Putamen (tissue), 1 donor: ENCODE measurements around the gene SLC22A31.
A peak's percentile ranks its signal among the peaks of the same experiment; 100 is the strongest.
"Not testable (repeated sequence)": the region's sequence is repeated elsewhere in the genome, so short reads cannot be mapped to it uniquely, and the experiment has no call there.

Experiments used
- DNase-seq: peaks from one replicate; pipeline ENCODE4 v3.0.0-alpha.2; 2016; ENCODE audit warnings: low spot score

SLC22A31 gene

GRCh38 chr16:89200124-89200849, at the start of gene SLC22A31:
Gene SLC22A31, minus strand, starts transcription at chr16:89200537. Its CDS starts 36 bp downstream, at chr16:89200501.
- no peak for DNase-seq

DNA sequence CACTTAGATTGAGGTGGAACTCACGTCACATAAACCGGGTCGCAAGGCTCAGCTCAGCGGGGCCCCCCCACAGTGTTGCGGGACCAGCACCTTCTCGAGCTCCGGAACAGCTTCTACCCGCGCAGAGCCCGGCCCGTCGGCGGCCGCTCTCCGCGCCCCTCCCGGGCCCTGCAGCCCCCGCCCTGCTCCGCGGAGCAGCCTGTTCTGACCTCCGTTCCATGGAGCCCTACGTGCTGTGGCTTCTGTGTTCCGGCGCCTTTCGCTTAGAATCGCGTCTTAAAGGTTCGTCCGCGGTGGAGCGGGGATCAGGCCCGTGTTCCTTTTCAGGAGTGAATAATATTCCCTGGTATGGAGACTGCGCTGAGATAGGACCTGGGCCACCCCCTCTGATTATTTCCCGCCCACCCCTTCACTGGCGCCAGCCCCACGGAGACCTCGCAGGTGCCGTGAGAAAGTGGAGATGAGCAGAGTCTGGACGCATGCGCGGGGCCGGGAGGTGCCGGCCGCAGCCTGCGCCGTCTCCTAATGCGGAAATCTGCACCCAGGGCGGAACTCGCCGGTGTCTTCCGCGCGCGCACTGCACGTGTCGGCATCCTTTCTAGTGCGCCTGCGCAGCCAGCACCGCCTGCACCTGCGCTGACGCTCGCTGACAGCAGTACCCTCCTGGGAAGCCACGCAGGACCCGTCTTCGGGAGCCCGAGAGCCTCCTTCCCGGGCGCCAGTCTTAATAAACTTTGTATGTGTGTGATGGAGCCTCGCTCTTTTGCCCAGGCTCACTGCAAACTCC, 48.1 kb upstream of the SLC22A31 start:
- no peak for DNase-seq

- DNase-seq, result not testable (repeated sequence)
Observed at GRCh38 chr16:89247734-89248075, 47.4 kb upstream of the SLC22A31 start.

DNA sequence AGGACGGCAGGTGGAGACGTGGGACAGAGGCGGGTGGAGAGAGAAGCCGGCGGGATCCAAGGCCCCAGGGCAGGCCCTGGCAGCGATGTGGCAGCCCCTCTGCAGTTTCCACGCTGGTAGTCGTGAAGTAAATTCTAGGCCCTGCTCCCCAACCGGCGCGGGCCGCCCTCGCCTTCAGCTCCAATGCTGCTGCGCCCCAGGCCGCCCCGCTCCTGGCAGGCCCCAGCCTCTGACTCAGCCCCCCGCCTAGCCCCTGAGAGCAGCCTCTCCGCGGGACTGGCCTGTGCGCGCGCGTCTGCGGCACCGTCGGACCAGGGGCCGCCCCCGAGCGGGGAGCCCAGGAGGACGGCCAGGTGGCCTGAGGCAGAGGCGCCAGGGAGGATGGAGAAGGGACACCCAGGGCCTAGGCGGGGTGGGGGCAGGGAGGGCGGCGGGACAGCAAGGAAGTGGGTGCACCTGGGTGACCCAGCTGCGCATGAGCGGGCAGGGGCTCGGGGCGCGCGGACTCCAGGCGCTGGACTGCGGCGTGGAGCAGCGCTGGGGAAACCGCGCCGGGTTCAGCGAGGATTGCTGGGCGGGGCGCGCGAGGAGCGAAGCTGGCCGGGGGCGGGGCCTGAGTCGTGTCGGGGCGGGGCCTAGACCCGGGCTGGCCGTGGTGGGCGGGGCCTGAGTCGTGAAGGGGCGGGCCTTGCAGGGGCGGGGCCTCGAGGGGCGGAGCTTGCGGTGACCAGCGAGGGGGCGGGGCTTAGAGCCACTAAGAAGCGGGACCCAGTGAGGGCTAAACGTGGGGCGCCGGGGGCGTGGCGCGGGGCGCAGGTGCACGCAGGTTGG, 46.8 kb upstream of the SLC22A31 start:
- peak; percentile 77 for DNase-seq

- no peak for DNase-seq
Observed at GRCh38 chr16:89246383-89246902, 46.1 kb upstream of the SLC22A31 start.

- no peak for DNase-seq
Observed at GRCh38 chr16:89244754-89245153, 44.4 kb upstream of the SLC22A31 start.

GRCh38 chr16:89244264-89244663, 43.9 kb upstream of the SLC22A31 start:
- not testable (repeated sequence) for DNase-seq

- DNase-seq, result no peak
Observed at GRCh38 chr16:89243664-89244063, 43.3 kb upstream of the SLC22A31 start.

DNA sequence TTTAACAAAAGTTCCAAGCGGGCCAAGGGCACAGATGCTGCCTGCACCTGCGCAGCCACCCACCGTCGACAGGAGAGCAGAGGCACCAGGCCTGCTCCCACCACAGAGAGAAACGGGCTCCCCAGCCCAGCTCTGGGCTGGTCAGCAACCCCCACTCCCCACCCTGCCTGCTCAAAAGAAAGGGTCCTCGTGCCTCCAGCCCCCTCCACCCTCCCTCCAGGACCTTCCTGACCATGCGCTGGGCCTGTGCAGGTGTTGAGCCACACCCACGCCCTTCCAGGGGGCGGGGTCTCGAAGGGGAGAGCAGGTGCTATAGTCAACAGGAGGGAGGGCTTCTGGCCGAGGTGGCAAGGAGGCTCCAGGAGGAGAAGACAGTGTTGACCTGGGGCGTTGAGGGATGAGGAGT, 42.5 kb upstream of the SLC22A31 start:
- no peak for DNase-seq

DNA sequence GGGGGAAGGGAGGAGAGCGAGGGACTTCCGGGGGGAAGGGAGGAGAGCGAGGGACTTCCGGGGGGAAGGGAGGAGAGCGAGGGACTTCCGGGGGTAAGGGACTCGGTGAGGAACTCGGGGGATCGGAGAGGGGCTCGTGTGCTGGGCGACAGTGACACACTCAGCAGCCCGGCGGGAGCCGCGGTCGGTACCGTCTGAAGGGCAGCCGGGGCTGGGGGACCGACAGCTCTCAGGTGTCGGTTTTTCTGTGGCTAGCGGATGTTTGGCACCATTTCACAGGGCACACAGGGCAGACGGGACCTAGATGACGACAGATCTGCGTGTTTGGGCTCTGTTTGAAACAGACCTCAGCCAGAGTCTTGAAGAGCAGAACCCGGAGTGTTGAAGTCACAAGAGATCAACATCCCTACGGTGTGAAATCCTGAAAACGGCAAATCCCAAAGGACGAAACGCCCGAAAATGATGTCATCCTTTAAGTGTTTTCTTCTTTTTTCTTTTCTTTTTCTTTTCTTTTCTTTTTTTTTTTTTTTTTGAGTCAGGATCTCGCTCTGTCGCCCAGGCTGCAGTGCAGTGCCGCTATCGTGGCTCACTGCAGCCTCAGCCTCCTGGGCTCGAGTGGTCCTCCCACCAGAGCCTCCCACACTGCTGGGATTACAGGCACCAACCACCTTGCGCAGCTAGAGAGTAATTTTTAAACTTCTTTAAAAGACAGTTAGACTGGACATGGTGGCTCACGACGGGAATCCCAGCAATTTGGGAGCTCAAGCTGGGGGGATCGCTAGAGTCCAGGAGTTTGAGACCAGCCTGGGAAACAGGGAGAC, 41.1 kb upstream of the SLC22A31 start:
- peak; percentile 74 for DNase-seq

DNA sequence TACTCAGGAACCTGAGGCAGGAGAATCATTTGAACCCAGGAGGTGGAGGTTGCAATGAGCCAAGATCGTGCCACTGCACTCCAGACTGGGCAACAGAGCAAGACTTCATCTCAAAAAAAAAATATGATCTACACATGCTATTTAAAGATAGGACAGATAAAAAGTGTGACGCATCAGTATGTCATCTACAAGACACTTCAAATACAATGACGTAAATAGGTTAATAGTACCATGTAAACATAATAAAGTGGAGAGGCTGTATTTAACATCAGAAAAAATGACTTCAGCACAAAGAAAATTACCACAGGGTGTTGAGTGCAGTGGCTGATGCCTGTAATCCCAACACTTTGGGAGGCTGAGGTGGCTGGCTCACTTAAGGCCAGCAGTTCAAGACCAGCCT, 37.4 kb upstream of the SLC22A31 start:
- no peak for DNase-seq

- no peak for DNase-seq
Observed at GRCh38 chr16:89233678-89234490, 33.5 kb upstream of the SLC22A31 start.

DNA sequence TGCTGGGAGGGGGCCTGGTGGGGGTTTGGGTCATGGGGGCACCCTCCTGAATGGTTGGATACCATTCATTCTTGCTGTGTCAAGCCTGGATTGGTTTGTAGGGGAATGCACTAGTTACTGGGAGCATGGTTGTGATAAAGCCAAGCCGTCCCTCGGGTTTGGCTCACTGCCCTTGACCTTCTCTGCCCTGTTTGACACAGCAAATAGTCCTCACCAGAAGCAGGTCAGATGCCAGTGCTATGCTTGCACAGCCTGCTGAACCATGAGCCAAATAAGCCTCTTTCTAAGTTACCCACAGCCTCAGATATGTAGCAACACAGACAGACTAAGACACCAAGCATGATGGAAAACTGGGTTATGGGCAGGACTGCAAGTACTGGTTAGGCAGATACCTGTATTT, 31.8 kb upstream of the SLC22A31 start:
- DNase-seq, result no peak

DNA sequence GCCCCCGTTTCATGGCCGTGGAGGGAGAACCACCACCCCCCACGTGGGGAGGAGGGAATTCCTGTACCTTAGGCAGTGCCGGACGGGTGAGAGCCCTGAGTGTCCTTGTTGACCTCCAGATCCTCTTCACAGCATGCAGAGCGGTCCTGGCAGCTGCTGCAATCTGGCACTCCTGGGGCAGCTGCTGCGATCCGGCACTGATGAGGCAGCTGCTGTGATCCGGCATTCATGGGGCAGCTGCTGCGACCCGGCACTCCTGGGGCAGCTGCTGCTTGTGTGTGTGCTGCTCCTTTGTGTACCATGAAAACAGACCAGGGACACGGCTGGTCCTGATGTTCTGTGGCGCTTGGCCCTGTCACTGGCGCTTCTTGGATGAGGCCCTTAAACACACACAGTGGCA, 29.9 kb upstream of the SLC22A31 start:
- DNase-seq, result no peak

- DNase-seq, result no peak
Observed at GRCh38 chr16:89224665-89225064, 24.3 kb upstream of the SLC22A31 start.

- no peak for DNase-seq
Observed at GRCh38 chr16:89222931-89223330, 22.6 kb upstream of the SLC22A31 start.

DNA sequence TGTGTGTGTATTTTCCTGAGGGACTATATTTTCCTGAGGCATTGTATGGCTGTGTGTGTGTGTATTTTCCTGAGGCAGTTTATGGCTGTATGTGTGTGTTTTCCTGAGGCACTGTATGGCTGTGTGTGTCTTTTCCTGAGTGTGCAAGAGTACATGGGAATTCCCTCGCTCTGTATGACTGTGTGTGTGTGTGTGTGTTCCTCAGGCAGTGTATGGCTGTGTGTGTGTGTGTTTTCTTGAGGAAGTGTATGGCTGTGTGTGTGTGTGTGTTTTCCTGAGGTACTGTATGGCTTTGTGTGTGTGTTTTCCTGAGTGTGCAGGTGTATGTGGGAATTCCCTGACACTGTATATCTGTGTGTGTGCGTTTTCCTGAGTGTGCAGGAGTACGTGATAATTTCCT, 21.3 kb upstream of the SLC22A31 start:
- DNase-seq, result no peak

DNA sequence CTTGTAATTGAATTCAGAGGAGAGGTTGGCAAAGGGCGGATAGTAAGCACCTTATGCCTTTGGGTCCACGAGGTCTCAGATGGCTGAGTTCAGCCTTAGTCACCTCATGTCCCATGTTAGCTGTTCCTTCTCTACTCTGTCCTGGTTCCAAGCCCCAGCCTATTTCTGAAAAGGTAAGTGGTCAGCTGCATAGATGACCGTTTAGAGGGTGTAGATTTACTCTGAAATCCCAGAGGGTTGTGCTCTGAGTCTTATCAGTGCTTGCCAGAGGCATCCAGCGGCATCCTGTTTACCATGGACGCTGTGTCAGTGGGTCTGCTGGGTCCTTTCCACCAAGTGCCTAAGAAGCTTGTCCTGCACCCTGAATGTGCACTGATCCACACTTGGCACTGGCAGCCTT, 19.0 kb upstream of the SLC22A31 start:
- DNase-seq, result no peak

DNA sequence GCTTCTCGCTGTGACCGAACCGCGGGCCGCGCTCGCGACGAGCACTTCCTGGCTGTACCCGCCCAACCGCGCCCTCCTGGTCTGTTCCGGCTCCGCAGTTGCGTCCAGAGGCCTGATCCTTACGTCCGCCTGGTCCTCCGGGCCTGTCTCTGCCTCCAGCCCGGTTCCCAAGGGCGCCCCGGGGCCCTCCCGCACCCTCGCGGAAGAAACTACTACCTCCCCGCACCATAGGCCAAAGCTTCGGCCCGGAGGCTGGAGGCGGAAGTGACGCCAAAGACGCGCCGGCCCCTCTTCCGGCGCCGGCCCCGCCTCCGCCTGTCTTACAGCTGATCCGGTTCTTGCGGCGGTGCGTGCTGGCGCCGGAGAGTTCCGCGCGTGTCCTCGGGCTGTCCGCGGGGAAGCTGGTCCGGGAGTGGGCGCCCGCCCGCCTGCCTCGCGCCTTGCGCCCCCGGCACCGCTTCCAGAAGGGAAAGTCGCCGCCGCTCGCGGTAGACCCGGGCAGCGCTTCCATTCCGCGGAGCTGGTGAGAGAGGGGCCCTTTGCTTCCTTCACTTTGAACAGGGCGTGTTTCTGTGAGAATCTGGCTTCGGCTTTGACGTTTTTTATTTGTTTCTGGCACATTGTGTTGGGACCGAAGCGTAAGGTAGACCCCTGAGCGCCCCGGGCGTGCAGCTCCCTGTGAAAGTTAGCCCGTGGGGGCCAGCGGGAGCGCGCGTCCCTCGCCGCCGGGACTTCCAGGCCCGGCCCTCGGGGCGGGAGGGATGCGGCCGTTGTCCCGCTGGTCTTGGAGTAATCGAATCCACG, 17.3 kb upstream of the SLC22A31 start, which contains the start of gene ZNF778:
Gene ZNF778, plus strand, starts transcription at position 316 of the 804 bp plus-strand sequence. CDS start 3,425 bp downstream, outside the sequence.
- peak; percentile 87 for DNase-seq

DNA sequence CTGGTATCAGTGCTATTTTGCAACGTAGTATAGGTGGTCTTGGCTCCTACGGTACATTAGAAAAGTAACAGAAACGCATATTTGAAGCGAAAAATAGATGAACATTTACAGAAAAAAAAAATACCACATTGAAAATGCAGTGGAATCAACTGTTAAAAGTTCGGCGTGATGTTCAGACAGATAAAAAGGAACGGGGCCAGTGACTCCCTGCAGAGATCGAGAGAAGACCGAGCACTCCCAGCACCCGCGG, 16.7 kb upstream of the SLC22A31 start:
- no peak for DNase-seq
